OCI-LY3 (cell line): ENCODE data around the gene MIS18A.

ENCODE experiments used
- H2AFZ ChIP-seq: fragments of 200-600, 300-600 bp; shearing (Covaris generic); 2 replicates; pipeline ENCODE4 v1.6.0; 2014; ENCODE audit warnings: antibody characterized with exemption, low read depth, low read length
- H3K27ac ChIP-seq: fragments of 200-600, 300-600 bp; sonication (generic); 2 replicates; pipeline ENCODE4 v1.5.1; 2014; ENCODE audit warnings: mild to moderate bottlenecking, low read length, moderate library complexity, mixed read lengths
- H3K27me3 ChIP-seq: fragments of 200-600, 300-600 bp; sonication (generic); 2 replicates; pipeline ENCODE4 v1.6.1; 2014; ENCODE audit warnings: low read depth, low read length, mixed read lengths
- H3K36me3 ChIP-seq: fragments of 200-600, 300-600 bp; sonication (generic); replicated peaks from 2 replicates; pipeline ENCODE3; 2014; ENCODE audit warnings: low read depth, low read length, mixed read lengths
- H3K4me1 ChIP-seq: fragments of 300-600, 200-600 bp; sonication (generic); 2 replicates; pipeline ENCODE4 v1.6.1; 2014; ENCODE audit warnings: low read length, mixed read lengths
- H3K4me2 ChIP-seq: fragments of 200-600, 300-600 bp; sonication (generic); 2 replicates; pipeline ENCODE4 v1.6.1; 2014; ENCODE audit warnings: low read length, mixed read lengths
- H3K4me3 ChIP-seq: fragments of 300-600, 200-600 bp; sonication (generic); 2 replicates; pipeline ENCODE4 v1.5.1; 2014; ENCODE audit warnings: antibody characterized with exemption, mild to moderate bottlenecking, low read length, moderate library complexity
- H3K79me2 ChIP-seq: fragments of 300-600, 200-600 bp; shearing (Covaris generic); 2 replicates; pipeline ENCODE4 v1.6.1; 2014; ENCODE audit warnings: mild to moderate bottlenecking, low read length, mixed read lengths
- H3K9ac ChIP-seq: fragments of 300-600, 200-600 bp; shearing (Covaris generic); 2 replicates; pipeline ENCODE4 v1.6.0; 2014; ENCODE audit warnings: mild to moderate bottlenecking, low read length, moderate library complexity
- H3K9me3 ChIP-seq: fragments of 200-600, 300-600 bp; shearing (Covaris generic); 2 replicates; pipeline ENCODE4 v1.6.1; 2014; ENCODE audit warnings: low read length, mixed read lengths; ENCODE audit not compliant: insufficient read depth
- H4K20me1 ChIP-seq: fragments of 200-600, 300-600 bp; sonication (generic); 2 replicates; pipeline ENCODE4 v1.6.1; 2016; ENCODE audit warnings: low read length, mixed read lengths; ENCODE audit not compliant: insufficient read depth
- CTCF ChIP-seq: fragments of 200-600, 300-600 bp; sonication (generic); IDR thresholded peaks from 2 replicates; pipeline ENCODE4 v1.5.1; 2014; ENCODE audit warnings: antibody characterized with exemption, low read length, low read depth
- EZH2phosphoT487 ChIP-seq: fragments of 200-600 bp; shearing (Covaris generic); IDR thresholded peaks from 2 replicates; pipeline ENCODE4 v1.6.1; 2018; ENCODE audit warnings: antibody characterized with exemption, mixed run types, low read depth

The MIS18A gene

GRCh38 chr21:32319012-32319411, 40.2 kb upstream of the MIS18A start:
- Histone ChIP-seq H3K4me1 (no peaks in the 10 kb centered on the region), H2AFZ (no peak overlapping the region), H3K4me3 (no peak overlapping the region), H3K79me2 (no peaks in the 10 kb centered on the region), H4K20me1 (no peaks in the 10 kb centered on the region), H3K9ac (no peak overlapping the region), H3K27ac (no peak overlapping the region), H3K27me3 (no peaks in the 10 kb centered on the region), H3K36me3 (peaks cover 31% of the 10 kb centered on the region), H3K9me3 (no peaks in the 10 kb centered on the region), H3K4me2 (no peak overlapping the region)
- no peak for TF ChIP-seq CTCF
- no peak for TF ChIP-seq EZH2phosphoT487

- no peak overlapping the region for H3K27ac ChIP-seq
- no peak overlapping the region for H2AFZ ChIP-seq
- no peak overlapping the region for H3K4me3 ChIP-seq
- no peaks in the 10 kb centered on the region for H4K20me1 ChIP-seq
- H3K9ac ChIP-seq: no peak overlapping the region
- no peak for TF ChIP-seq CTCF
- TF ChIP-seq EZH2phosphoT487: no peak
- H3K4me1 ChIP-seq: no peaks in the 10 kb centered on the region
- no peaks in the 10 kb centered on the region for H3K9me3 ChIP-seq
- no peaks in the 10 kb centered on the region for H3K27me3 ChIP-seq
- H3K4me2 ChIP-seq: no peak overlapping the region
- no peaks in the 10 kb centered on the region for H3K79me2 ChIP-seq
- peaks cover 27% of the 10 kb centered on the region for H3K36me3 ChIP-seq
Measured at GRCh38 chr21:32317726-32318125, 38.9 kb upstream of the MIS18A start.

GRCh38 chr21:32316361-32317215, 37.7 kb upstream of the MIS18A start:
- no peak overlapping the region for H3K4me2 ChIP-seq
- no peaks in the 10 kb centered on the region for H3K9me3 ChIP-seq
- H3K4me3 ChIP-seq: no peak overlapping the region
- H2AFZ ChIP-seq: no peak overlapping the region
- no peak overlapping the region for H3K9ac ChIP-seq
- no peaks in the 10 kb centered on the region for H4K20me1 ChIP-seq
- H3K27ac ChIP-seq: no peak overlapping the region
- no peaks in the 10 kb centered on the region for H3K4me1 ChIP-seq
- no peaks in the 10 kb centered on the region for H3K79me2 ChIP-seq
- no peaks in the 10 kb centered on the region for H3K27me3 ChIP-seq
- TF ChIP-seq CTCF (no peak), EZH2phosphoT487 (no peak)
- peaks cover 27% of the 10 kb centered on the region for H3K36me3 ChIP-seq

GRCh38 chr21:32315511-32316281, 36.8 kb upstream of the MIS18A start:
- Histone ChIP-seq H4K20me1 (no peaks in the 10 kb centered on the region), H3K4me3 (no peak overlapping the region), H3K4me1 (no peaks in the 10 kb centered on the region), H3K9ac (no peak overlapping the region), H2AFZ (no peak overlapping the region), H3K27ac (no peak overlapping the region), H3K9me3 (no peaks in the 10 kb centered on the region), H3K4me2 (no peak overlapping the region), H3K27me3 (no peaks in the 10 kb centered on the region), H3K79me2 (no peaks in the 10 kb centered on the region), H3K36me3 (peaks cover 22% of the 10 kb centered on the region)
- no peak for TF ChIP-seq CTCF
- no peak for TF ChIP-seq EZH2phosphoT487
